ENCODE data around the gene RPL13A.

The RPL13A gene

GRCh38 chr19:49513746-49514118, 26.3 kb downstream of the RPL13A start:
- no peak for TF ChIP-seq CTCF (conservative IDR thresholded peaks at IDR 0.05; ENCODE audit: low read depth, low read length)
- peak overlapping the region; percentile 64 for H3K4me3 ChIP-seq (ENCODE audit: low read length)
- DNase-seq (ENCODE audit: low read depth), result no peak

GRCh38 chr19:49514151-49514550, 26.7 kb downstream of the RPL13A start:
- no peak for TF ChIP-seq CTCF (conservative IDR thresholded peaks at IDR 0.05; ENCODE audit: low read depth, low read length)
- no peak for DNase-seq (ENCODE audit: low read depth)
- no peak overlapping the region for H3K4me3 ChIP-seq (ENCODE audit: low read length)

DNA sequence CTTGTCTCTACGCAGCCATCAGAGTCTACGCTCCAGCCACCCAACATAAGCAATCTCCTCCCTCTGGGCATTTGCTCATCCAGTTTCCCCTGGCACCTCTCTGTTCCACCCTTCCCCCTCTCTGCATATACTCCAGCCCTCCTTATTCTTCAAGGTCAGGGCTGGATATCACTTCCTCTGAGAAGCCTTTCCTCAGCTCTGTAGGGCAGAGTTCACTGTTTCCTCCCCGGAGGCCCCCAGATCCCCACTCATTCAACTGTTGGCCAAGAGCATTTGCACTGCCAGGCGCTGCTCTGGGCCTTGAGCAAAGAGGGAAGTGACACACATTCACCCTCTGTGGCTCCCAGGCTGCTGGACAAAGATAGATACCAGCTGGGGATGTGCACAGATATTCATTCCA, 28.4 kb downstream of the RPL13A start:
- H3K4me3 ChIP-seq (ENCODE audit: low read length), result no peak overlapping the region
- DNase-seq (ENCODE audit: low read depth), result no peak
- TF ChIP-seq CTCF (conservative IDR thresholded peaks at IDR 0.05; ENCODE audit: low read depth, low read length), result no peak

DNA sequence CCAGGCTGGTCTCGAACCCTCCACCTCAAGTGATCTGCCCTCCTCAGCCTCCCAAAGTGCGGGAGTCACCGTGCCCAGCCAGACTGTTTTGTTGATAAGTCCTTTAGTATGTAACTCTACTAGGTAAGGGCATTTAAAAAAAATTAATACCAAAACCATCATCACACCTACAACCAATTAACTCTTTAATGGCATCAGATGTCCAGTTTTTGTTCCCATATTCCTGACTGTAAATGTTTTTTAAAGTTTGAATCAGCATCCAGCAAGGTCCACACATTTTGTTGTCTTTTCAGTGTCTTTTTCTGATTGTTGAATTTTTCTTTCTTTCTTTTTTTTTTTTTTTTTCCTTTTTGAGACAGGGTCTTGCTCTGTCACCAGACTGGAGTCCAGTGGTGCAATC, 30.6 kb downstream of the RPL13A start:
- no peak for DNase-seq (ENCODE audit: low read depth)
- no peak for TF ChIP-seq CTCF (conservative IDR thresholded peaks at IDR 0.05; ENCODE audit: low read depth, low read length)
- H3K4me3 ChIP-seq (ENCODE audit: low read length), result no peak overlapping the region

DNA sequence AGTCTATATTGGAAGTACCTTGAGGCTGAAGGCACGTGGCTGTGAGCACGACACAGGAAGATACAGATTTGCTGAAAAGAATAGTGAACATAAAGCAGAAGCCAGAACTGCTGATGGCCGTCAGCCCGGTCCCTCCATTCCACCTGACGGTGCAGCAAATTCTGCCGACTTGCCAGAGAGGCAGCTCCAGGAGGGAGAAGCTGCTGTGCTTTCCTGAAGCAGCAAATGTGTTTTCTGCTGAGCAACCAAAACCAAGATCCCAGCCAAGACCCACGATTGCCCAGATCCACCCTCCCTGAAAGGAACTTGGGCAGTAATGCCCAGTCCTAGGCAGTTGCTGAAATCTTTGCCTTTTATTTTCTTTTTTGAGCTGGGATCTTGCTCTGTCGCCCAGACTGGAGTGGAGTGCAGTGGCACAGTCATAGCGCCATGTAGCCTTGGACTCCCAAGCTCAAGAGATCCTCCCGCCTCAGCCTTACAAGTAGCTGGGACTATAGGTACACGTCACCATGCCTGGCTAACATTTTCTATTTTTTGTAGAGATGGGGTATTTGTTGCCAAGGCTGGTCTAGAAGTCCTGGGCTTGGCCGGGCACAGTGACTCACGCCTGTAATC, 33.4 kb downstream of the RPL13A start:
- H3K4me3 ChIP-seq (ENCODE audit: low read length), result no peak overlapping the region
- TF ChIP-seq CTCF (conservative IDR thresholded peaks at IDR 0.05; ENCODE audit: low read depth, low read length), result no peak
- DNase-seq (ENCODE audit: low read depth), result no peak

DNA sequence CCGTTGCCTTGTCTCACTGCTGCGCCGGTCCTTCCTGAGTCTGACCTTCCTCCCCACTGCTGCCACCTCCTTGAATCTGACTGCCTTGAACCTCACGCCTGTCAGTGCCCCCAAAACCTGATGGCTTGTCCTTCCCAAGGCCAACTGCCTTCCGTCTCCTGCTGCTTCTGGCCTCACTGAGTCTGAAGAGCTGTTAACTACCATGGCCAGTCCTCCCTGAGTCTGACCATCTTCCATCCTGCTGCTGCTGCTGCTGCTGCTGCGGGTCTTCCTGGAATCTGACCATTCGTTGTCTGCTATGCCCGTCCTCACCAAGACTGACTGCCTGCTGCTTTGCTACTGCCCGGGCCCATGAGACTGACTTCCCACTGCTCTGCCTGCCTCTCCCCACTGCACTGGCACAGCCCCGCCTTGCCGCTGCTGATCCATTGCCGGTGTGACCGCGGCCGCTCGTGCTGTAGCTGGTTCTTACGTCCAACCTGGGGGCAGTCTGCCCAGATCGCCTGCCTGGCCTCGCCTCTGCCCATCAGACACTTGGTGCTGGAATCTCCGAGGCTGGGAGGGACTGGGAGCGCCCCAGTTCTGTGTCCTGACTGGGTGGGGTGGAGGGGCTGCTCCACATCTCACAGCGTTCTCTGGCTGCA, 37.5 kb downstream of the RPL13A start:
- no peak for TF ChIP-seq CTCF (conservative IDR thresholded peaks at IDR 0.05; ENCODE audit: low read depth, low read length)
- no peak for DNase-seq (ENCODE audit: low read depth)
- no peak overlapping the region for H3K4me3 ChIP-seq (ENCODE audit: low read length)

DNA sequence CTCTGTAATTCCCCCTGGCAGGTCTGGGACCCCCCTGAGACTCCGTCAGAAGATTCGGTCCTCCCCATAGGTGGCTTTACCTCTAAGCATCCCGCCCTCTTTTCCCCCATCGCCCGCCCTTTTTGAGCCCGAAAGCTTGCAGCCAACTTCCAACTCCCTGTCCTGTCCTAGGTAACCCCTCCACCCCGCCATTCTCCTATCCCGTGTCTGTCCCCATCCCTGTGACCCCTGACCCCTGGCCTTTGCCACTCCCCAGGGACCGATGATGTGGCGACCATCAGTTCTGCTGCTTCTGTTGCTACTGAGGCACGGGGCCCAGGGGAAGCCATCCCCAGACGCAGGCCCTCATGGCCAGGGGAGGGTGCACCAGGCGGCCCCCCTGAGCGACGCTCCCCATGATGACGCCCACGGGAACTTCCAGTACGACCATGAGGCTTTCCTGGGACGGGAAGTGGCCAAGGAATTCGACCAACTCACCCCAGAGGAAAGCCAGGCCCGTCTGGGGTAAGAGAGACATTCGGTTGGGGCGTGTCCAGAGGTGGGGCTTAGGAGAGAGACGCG, 40.9 kb downstream of the RPL13A start:
- TF ChIP-seq CTCF (conservative IDR thresholded peaks at IDR 0.05; ENCODE audit: low read depth, low read length), result no peak
- no peak for DNase-seq (ENCODE audit: low read depth)

More for the DNA sequence above, 40.9 kb downstream of the RPL13A start:
- H3K4me3 ChIP-seq (ENCODE audit: low read length), result peak overlapping the region; percentile 58
